B cell (primary cell): Measurements from ENCODE around the gene PPP2R2C. TPM values are rescaled to one million over a fixed set of nuclear protein-coding genes. Genes with fewer than 3 reads are reported as not detected.

Experiments used
- ATAC-seq: fragments of 200-7000 bp; cut with Tn5 transposase; one replicate; pipeline ENCODE4 v1.10.0; 2021; ENCODE audit warnings: low read depth, mild to moderate bottlenecking, moderate number of reproducible peaks, moderate library complexity
- CTCF ChIA-PET: fragments of 350-600 bp; sonication (Branson Sonifier 250); formaldehyde crosslinking; loops from one replicate; lab custom pipeline; 2021; ENCODE audit warnings: antibody characterized with exemption, inconsistent platforms; lab: Charles Lee
- POLR2A ChIA-PET: fragments of 350-600 bp; sonication (Branson Sonifier 250); formaldehyde crosslinking; loops from one replicate; lab custom pipeline; 2021; ENCODE audit warnings: antibody characterized with exemption; lab: Charles Lee
- DNase-seq: peaks from one replicate; pipeline ENCODE4 v3.0.0; 2013
- H2AFZ ChIP-seq: 2 replicates; pipeline ENCODE4 v1.6.1; 2012; ENCODE audit warnings: mild to moderate bottlenecking, low read depth, low read length; ENCODE audit not compliant: insufficient read depth, poor library complexity, severe bottlenecking
- H3K27ac ChIP-seq, 2 donors: 1 replicate in 1 of 2; 2 replicates in 1 of 2; pipeline ENCODE4 v1.5.1; 2012 to 2013; ENCODE audit warnings: low read length in 2 of 2, mild to moderate bottlenecking in 2 of 2, moderate library complexity in 1 of 2
- H3K27me3 ChIP-seq, 4 experiments: fragments of 200-600 bp in 1 of 4; sonication (generic) in 1 of 4; replicated peaks in 1 of 4; 1 replicate in 2 of 4; 2 replicates in 2 of 4; pipeline versions ENCODE4 v1.6.1 to v1.7.0; 2013 to 2016; ENCODE audit warnings: low read length in 3 of 4, mild to moderate bottlenecking in 2 of 4, mixed read lengths in 1 of 4, moderate library complexity in 1 of 4; ENCODE audit not compliant: insufficient read depth in 4 of 4, control insufficient read depth in 3 of 4; ENCODE audit errors: control extremely low read depth in 1 of 4
- H3K36me3 ChIP-seq, 2 experiments: replicated peaks in 1 of 2; 1 replicate in 1 of 2; 2 replicates in 1 of 2; pipeline versions ENCODE4 v1.6.1 to v1.7.1; 2013; ENCODE audit warnings: low read length in 1 of 2; ENCODE audit not compliant: insufficient read depth in 2 of 2, control insufficient read depth in 1 of 2; ENCODE audit errors: control extremely low read depth in 1 of 2, extremely low read depth in 1 of 2
- H3K4me1 ChIP-seq, 2 donors: fragments of 200-600 bp in 1 of 2; sonication (generic) in 1 of 2; 1 replicate in 1 of 2; 2 replicates in 1 of 2; pipeline versions ENCODE4 v1.5.1 to v1.6.1; 2013 to 2017; ENCODE audit warnings: low read length in 2 of 2; ENCODE audit not compliant: control insufficient read depth in 2 of 2, insufficient read depth in 2 of 2
- H3K4me2 ChIP-seq: replicated peaks from 2 replicates; pipeline ENCODE3; 2012; ENCODE audit warnings: mild to moderate bottlenecking, low read depth, low read length; ENCODE audit not compliant: poor library complexity, severe bottlenecking
- H3K4me3 ChIP-seq, 5 experiments: fragments of 200-600 bp in 1 of 5; sonication (generic) in 1 of 5; 1 replicate in 3 of 5; 2 replicates in 2 of 5; pipeline versions ENCODE4 v1.5.1 to v1.7.0; 2011 to 2016; ENCODE audit warnings: low read length in 4 of 5, mild to moderate bottlenecking in 4 of 5, low read depth in 2 of 5, control low read depth in 1 of 5, moderate library complexity in 1 of 5; ENCODE audit not compliant: insufficient read depth in 1 of 5; ENCODE audit errors: control extremely low read depth in 1 of 5, extremely low read depth in 1 of 5
- H3K79me2 ChIP-seq: fragments of 200-600 bp; sonication (generic); one replicate; pipeline ENCODE4 v1.6.0; 2016; ENCODE audit warnings: low read length; ENCODE audit not compliant: control insufficient read depth, insufficient read depth
- H3K9ac ChIP-seq: fragments of 200-600 bp; sonication (generic); 2 replicates; pipeline ENCODE4 v1.6.1; 2017; ENCODE audit warnings: mild to moderate bottlenecking, low read length, moderate library complexity
- H3K9me3 ChIP-seq, 3 donors: one replicate each; pipeline versions ENCODE4 v1.6.1 to v1.7.1; 2013; ENCODE audit warnings: low read length in 2 of 3; ENCODE audit not compliant: control insufficient read depth in 2 of 3, insufficient read depth in 1 of 3; ENCODE audit errors: control extremely low read depth in 1 of 3
- H4K20me1 ChIP-seq: 2 replicates; pipeline ENCODE4 v1.6.0; 2012; ENCODE audit warnings: mild to moderate bottlenecking, low read length; ENCODE audit not compliant: insufficient read depth, control insufficient read depth, poor library complexity, severe bottlenecking
- H3K27ac Mint-ChIP-seq: one replicate; pipeline ENCODE4 v1.8.0; 2021; ENCODE audit warnings: mixed read lengths
- H3K27me3 Mint-ChIP-seq: one replicate; pipeline ENCODE4 v1.8.0; 2021; ENCODE audit warnings: mixed read lengths
- H3K4me1 Mint-ChIP-seq: one replicate; pipeline ENCODE4 v1.8.0; 2021; ENCODE audit warnings: mixed read lengths
- H3K4me3 Mint-ChIP-seq: one replicate; pipeline ENCODE4 v1.8.0; 2021; ENCODE audit warnings: mixed read lengths
- H3K9me3 Mint-ChIP-seq: one replicate; pipeline ENCODE4 v1.8.0; 2022; ENCODE audit warnings: mixed read lengths; ENCODE audit not compliant: insufficient read depth
- EZH2 ChIP-seq: IDR thresholded peaks from 2 replicates; pipeline ENCODE4 v1.6.1; 2012; ENCODE audit warnings: borderline replicate concordance, low read depth, mild to moderate bottlenecking, moderate library complexity, low read length; ENCODE audit not compliant: insufficient read depth, poor library complexity, severe bottlenecking
- WGBS: methylation state at CpG from one replicate; pipeline ENCODE4 v1.1.5; 2013; ENCODE audit warnings: missing lambda C conversion rate; ENCODE audit not compliant: insufficient coverage; 5-methylcytosine and 5-hydroxymethylcytosine counted together
- intact Hi-C: fragments of 100-400 bp; cut with micrococcal nuclease; formaldehyde crosslinking; loops from one replicate; pipeline ENCODE4 v1.10.0; 2022
- polyA plus RNA-seq: library from polyadenylated mRNA; depleted of rRNA; stranded (reverse); fragments of >200 nt; gene quantifications from 2 replicates; pipeline ENCODE4 v1.2.3, GENCODE V29; 2012
- total RNA-seq, 2 donors: library from RNA; stranded (reverse); fragments of 120-200 nt in 1 of 2; gene quantifications; 1 replicate in 1 of 2; 2 replicates in 1 of 2; pipeline versions ENCODE4 v1.2.3 to v1.2.4, GENCODE V29; 2013 to 2022
- TF ChIP-seq, protein P1 (sequence below): fragments of 200-600 bp; IDR thresholded peaks from one replicate; pipeline ENCODE4 v1.8.0; 2022; ENCODE audit warnings: antibody characterized with exemption, mild to moderate bottlenecking

Gene PPP2R2C
- total and polyA plus RNA-seq, 2 donors (not counting 1 experiment from before 2014, with no cell fraction given), result not detected

DNA sequence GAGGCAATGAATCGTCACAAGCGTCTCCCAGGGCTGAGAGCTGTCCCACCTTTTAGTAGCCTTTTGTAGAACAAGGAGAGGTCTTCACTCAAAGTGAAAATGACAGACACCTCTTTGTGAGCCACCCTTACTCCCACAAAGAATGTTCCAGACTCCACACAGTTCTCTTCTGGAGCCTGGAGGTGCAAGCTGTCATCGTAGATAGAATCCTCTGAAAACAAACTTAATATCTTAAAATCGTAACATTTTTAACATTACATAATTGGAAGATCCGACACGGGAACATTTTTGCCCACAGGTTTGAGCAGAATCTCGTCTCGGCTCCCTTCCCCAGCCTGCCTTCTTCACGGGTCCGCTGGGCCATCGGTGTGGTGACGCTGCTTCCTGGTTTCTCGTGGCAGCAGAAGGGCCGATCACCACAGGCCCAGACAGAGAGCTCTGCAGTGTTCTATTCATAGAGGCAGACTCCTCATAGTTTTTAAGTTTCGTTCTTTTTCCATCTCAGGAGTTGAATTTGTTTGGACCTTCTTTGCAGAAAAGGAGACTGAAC, 175.1 kb downstream of the PPP2R2C start:
- DNase-seq (no peak), ATAC-seq (no peak)
- TF ChIP-seq, protein P1, sequence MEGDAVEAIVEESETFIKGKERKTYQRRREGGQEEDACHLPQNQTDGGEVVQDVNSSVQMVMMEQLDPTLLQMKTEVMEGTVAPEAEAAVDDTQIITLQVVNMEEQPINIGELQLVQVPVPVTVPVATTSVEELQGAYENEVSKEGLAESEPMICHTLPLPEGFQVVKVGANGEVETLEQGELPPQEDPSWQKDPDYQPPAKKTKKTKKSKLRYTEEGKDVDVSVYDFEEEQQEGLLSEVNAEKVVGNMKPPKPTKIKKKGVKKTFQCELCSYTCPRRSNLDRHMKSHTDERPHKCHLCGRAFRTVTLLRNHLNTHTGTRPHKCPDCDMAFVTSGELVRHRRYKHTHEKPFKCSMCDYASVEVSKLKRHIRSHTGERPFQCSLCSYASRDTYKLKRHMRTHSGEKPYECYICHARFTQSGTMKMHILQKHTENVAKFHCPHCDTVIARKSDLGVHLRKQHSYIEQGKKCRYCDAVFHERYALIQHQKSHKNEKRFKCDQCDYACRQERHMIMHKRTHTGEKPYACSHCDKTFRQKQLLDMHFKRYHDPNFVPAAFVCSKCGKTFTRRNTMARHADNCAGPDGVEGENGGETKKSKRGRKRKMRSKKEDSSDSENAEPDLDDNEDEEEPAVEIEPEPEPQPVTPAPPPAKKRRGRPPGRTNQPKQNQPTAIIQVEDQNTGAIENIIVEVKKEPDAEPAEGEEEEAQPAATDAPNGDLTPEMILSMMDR, result no peak
- no peak for TF ChIP-seq EZH2
- CTCF ChIA-PET, result no interaction called here
- Histone ChIP-seq H3K27me3 (no peaks in the 10 kb centered on the region), H4K20me1 (no peaks in the 10 kb centered on the region), H3K4me1 (no peaks in the 10 kb centered on the region), H3K36me3 (no peaks in the 10 kb centered on the region), H3K9me3 (peaks cover 0 to 3% (median 0%) of the 10 kb centered on the region in 3 donors), H3K9ac (no peak overlapping the region), H3K4me3 (no peak overlapping the region), H3K4me2 (no peak overlapping the region), H3K79me2 (no peaks in the 10 kb centered on the region), H3K27ac (no peak overlapping the region), H2AFZ (no peak overlapping the region)
- no peaks in the 10 kb centered on the region for H3K4me1 Mint-ChIP-seq
- intact Hi-C loops, result no loop called here
- no peaks in the 10 kb centered on the region for H3K9me3 Mint-ChIP-seq
- H3K4me3 Mint-ChIP-seq, result no peak overlapping the region
- POLR2A ChIA-PET, result no interaction called here
- 88% methylated on average over 13 of the region's 15 CpGs for WGBS
- no peak overlapping the region for H3K27ac Mint-ChIP-seq
- no peaks in the 10 kb centered on the region for H3K27me3 Mint-ChIP-seq

DNA sequence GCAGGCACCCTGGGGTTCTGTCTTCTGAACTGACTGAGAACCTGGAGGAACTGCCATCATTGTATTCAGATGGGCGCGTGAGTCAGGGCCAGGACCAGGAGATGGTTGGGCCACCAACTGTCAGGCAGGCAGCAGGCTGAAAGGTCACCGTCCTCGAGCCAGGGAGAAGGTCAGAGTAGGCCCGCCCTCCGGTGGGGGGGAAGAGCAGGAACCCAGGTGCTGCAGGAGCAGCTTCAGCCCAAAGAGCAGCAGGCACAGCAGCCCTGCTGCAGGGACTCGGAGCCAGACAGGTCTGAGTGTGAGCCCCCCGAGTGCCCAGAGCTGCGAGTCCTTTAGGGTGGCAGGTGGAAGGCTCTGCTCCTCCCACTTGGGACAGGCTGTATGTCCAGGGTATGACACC, 176.4 kb downstream of the PPP2R2C start:
- H3K4me3 ChIP-seq, result no peak overlapping the region
- no peak for TF ChIP-seq EZH2
- TF ChIP-seq, protein P1, result no peak
- H3K36me3 ChIP-seq, result no peaks in the 10 kb centered on the region
- H3K4me3 Mint-ChIP-seq, result no peak overlapping the region
- H3K4me2 ChIP-seq, result no peak overlapping the region
- intact Hi-C loops, result no loop called here
- H2AFZ ChIP-seq, result no peak overlapping the region
- WGBS, result 97% methylated on average over 9 of the region's 9 CpGs
- CTCF ChIA-PET, result no interaction called here
- POLR2A ChIA-PET, result no interaction called here
- H3K9me3 ChIP-seq, result no peaks in the 10 kb centered on the region
- no peak overlapping the region for H3K27ac ChIP-seq
- H3K9ac ChIP-seq, result no peak overlapping the region
- no peaks in the 10 kb centered on the region for H3K27me3 Mint-ChIP-seq
- no peaks in the 10 kb centered on the region for H3K9me3 Mint-ChIP-seq
- no peak overlapping the region for H3K27ac Mint-ChIP-seq
- ATAC-seq (no peak), DNase-seq (no peak)
- no peaks in the 10 kb centered on the region for H3K4me1 ChIP-seq
- H3K27me3 ChIP-seq, result no peaks in the 10 kb centered on the region
- H3K4me1 Mint-ChIP-seq, result no peaks in the 10 kb centered on the region
- no peaks in the 10 kb centered on the region for H3K79me2 ChIP-seq
- H4K20me1 ChIP-seq, result no peaks in the 10 kb centered on the region
